HCT116 (cell line): ENCODE measurements around the gene PTPN1. TPM values are rescaled to one million over a fixed set of nuclear protein-coding genes. Genes with fewer than 3 reads are reported as not detected.

Experiments used
- ATAC-seq: fragments of 200-7000 bp; cut with Tn5 transposase; 2 replicates; pipeline ENCODE4 v1.9.1; 2020; ENCODE audit warnings: mild to moderate bottlenecking, moderate library complexity
- BruUV-seq: library from RNA; stranded (reverse); fragments of 400-500 nt; replicated peaks from 2 replicates; lab custom pipeline; 2021; lab: Mats Ljungman, UMichigan
- CTCF ChIA-PET: fragments of 300-600 bp; sonication (Branson Sonifier 250); formaldehyde crosslinking; loops from one replicate; lab custom pipeline; 2021; ENCODE audit warnings: antibody characterized with exemption; lab: Charles Lee
- POLR2A ChIA-PET: fragments of 300-600, 350-600 bp; sonication (Branson Sonifier 250); formaldehyde crosslinking; loops from one replicate; lab custom pipeline; 2021; ENCODE audit warnings: antibody characterized with exemption; lab: Charles Lee
- RAD21 ChIA-PET, 2 experiments: fragments of 300-600 bp; sonication (Branson Sonifier 250); formaldehyde crosslinking; loops; one replicate each; lab custom pipeline; 2023; ENCODE audit warnings: low total read pairs in 2 of 2; ENCODE audit not compliant: uncharacterized antibody in 2 of 2, unreplicated experiment in 2 of 2, low non-redundant PET in 1 of 2; lab: Charles Lee
- DNase-seq: peaks from one replicate; pipeline ENCODE4 v3.0.0-alpha.2; 2010; ENCODE audit warnings: low read depth, low spot score
- H2AFZ ChIP-seq: fragments of 200-600 bp; shearing (Covaris generic), sonication (generic); 2 replicates; pipeline ENCODE4 v1.6.1; 2017; ENCODE audit warnings: low read depth, mixed run types, mixed read lengths, antibody characterized with exemption, low read length; ENCODE audit not compliant: poor library complexity, severe bottlenecking
- H3K27ac ChIP-seq: 2 replicates; pipeline ENCODE4 v1.5.1; 2012; ENCODE audit warnings: low read depth, low read length
- H3K27me3 ChIP-seq: fragments of 200-600 bp; sonication (generic); 2 replicates; pipeline ENCODE4 v1.6.1; 2016; ENCODE audit warnings: mixed run types, low read length, mixed read lengths; ENCODE audit not compliant: insufficient read depth
- H3K36me3 ChIP-seq, 2 experiments: fragments of 200-500 bp in 1 of 2; fragments of 200-600 bp in 1 of 2; sonication (Bioruptor generic) in 1 of 2; sonication (generic) in 1 of 2; 2 replicates each; pipeline versions ENCODE4 v1.5.1 to v1.6.1; 2014 to 2016; ENCODE audit warnings: low read length in 2 of 2, inconsistent platforms in 1 of 2, mixed read lengths in 1 of 2, mixed run types in 1 of 2; ENCODE audit not compliant: insufficient read depth in 2 of 2, control insufficient read depth in 1 of 2
- H3K4me1 ChIP-seq, 2 experiments: fragments of 200-600 bp in 1 of 2; sonication (generic) in 1 of 2; 2 replicates each; pipeline versions ENCODE4 v1.5.1 to v1.6.1; 2012 to 2017; ENCODE audit warnings: low read length in 2 of 2, inconsistent platforms in 1 of 2, mild to moderate bottlenecking in 1 of 2, mixed read lengths in 1 of 2, mixed run types in 1 of 2, moderate library complexity in 1 of 2; ENCODE audit not compliant: insufficient read depth in 2 of 2, control insufficient read depth in 1 of 2
- H3K4me2 ChIP-seq: fragments of 200-600 bp; sonication (generic); 2 replicates; pipeline ENCODE4 v1.6.1; 2017; ENCODE audit warnings: mixed run types, low read length, mixed read lengths
- H3K4me3 ChIP-seq, 2 experiments: fragments of 200-600 bp in 1 of 2; sonication (generic) in 1 of 2; replicated peaks in 1 of 2; 2 replicates each; pipeline ENCODE4 v1.5.1; 2011 to 2016; ENCODE audit warnings: low read length in 2 of 2, control low read depth in 1 of 2, low read depth in 1 of 2, mild to moderate bottlenecking in 1 of 2, mixed read lengths in 1 of 2, mixed run types in 1 of 2
- H3K79me2 ChIP-seq: fragments of 200-600 bp; sonication (generic); 2 replicates; pipeline ENCODE4 v1.6.1; 2017; ENCODE audit warnings: mild to moderate bottlenecking, mixed run types, low read length, moderate library complexity, mixed read lengths; ENCODE audit not compliant: insufficient read depth
- H3K9ac ChIP-seq: fragments of 200-600 bp; sonication (generic); 2 replicates; pipeline ENCODE4 v1.6.1; 2016; ENCODE audit warnings: low read length, mixed read lengths
- H3K9me2 ChIP-seq: fragments of 200-600 bp; sonication (generic), shearing (Covaris generic); 2 replicates; pipeline ENCODE4 v1.6.1; 2017; ENCODE audit warnings: mixed run types, mild to moderate bottlenecking, moderate library complexity; ENCODE audit not compliant: insufficient read depth
- H3K9me3 ChIP-seq, 2 experiments: fragments of 200-500 bp in 1 of 2; fragments of 200-600 bp in 1 of 2; sonication (Bioruptor generic) in 1 of 2; sonication (generic) in 1 of 2; 2 replicates each; pipeline ENCODE4 v1.6.1; 2014 to 2017; ENCODE audit warnings: low read length in 2 of 2, mixed read lengths in 2 of 2, inconsistent platforms in 1 of 2, low read depth in 1 of 2, mild to moderate bottlenecking in 1 of 2, mixed run types in 1 of 2, moderate library complexity in 1 of 2; ENCODE audit not compliant: control insufficient read depth in 1 of 2, insufficient read depth in 1 of 2
- H4K20me1 ChIP-seq: fragments of 200-600 bp; sonication (generic), shearing (Covaris generic); 2 replicates; pipeline ENCODE4 v1.6.1; 2017; ENCODE audit warnings: mixed run types, mild to moderate bottlenecking, moderate library complexity; ENCODE audit not compliant: insufficient read depth
- ATF3 ChIP-seq: IDR thresholded peaks from 2 replicates; pipeline ENCODE4 v1.6.1; 2012
- CBX3 ChIP-seq: IDR thresholded peaks from 2 replicates; pipeline ENCODE4 v1.6.1; 2012; ENCODE audit warnings: low read depth
- CEBPB ChIP-seq: IDR thresholded peaks from 2 replicates; pipeline ENCODE4 v1.6.1; 2012; ENCODE audit warnings: low read depth
- CTCF ChIP-seq, 3 experiments: fragments of 200-600 bp in 1 of 3; sonication (generic) in 1 of 3; IDR thresholded peaks in 2 of 3; conservative IDR thresholded peaks in 1 of 3; 2 replicates each; pipeline ENCODE4 v1.5.1; 2012 to 2017; ENCODE audit warnings: low read depth in 2 of 3, low read length in 2 of 3, antibody characterized with exemption in 1 of 3, borderline replicate concordance in 1 of 3, control low read depth in 1 of 3, mild to moderate bottlenecking in 1 of 3, mixed read lengths in 1 of 3, mixed run types in 1 of 3, moderate library complexity in 1 of 3; ENCODE audit not compliant: insufficient read depth in 1 of 3
- EGR1 ChIP-seq: IDR thresholded peaks from 2 replicates; pipeline ENCODE4 v1.6.1; 2012; ENCODE audit warnings: low read depth
- ELF1 ChIP-seq: IDR thresholded peaks from 2 replicates; pipeline ENCODE4 v1.6.1; 2012; ENCODE audit warnings: low read depth, borderline replicate concordance
- EZH2 ChIP-seq: fragments of 200-600 bp; sonication (generic); IDR thresholded peaks from 2 replicates; pipeline ENCODE4 v1.6.1; 2017; ENCODE audit warnings: antibody characterized with exemption, mixed run types
- EZH2phosphoT487 ChIP-seq: fragments of 200-600 bp; IDR thresholded peaks from 2 replicates; pipeline ENCODE4 v1.6.1; 2018; ENCODE audit warnings: antibody characterized with exemption, borderline replicate concordance
- FOSL1 ChIP-seq: IDR thresholded peaks from 2 replicates; pipeline ENCODE4 v1.6.1; 2012; ENCODE audit warnings: low read depth
- MAX ChIP-seq: IDR thresholded peaks from 2 replicates; pipeline ENCODE4 v1.6.1; 2012
- POLR2AphosphoS5 ChIP-seq: IDR thresholded peaks from 2 replicates; pipeline ENCODE4 v1.6.1; 2011; ENCODE audit warnings: mild to moderate bottlenecking, low read depth, low read length, moderate library complexity
- TCF7L2 ChIP-seq: IDR thresholded peaks from 2 replicates; pipeline ENCODE4 v1.7.0; 2011; ENCODE audit warnings: borderline replicate concordance, inconsistent platforms; ENCODE audit not compliant: insufficient read depth, insufficient read length; ENCODE audit errors: extremely low read depth
- YY1 ChIP-seq: IDR thresholded peaks from 2 replicates; pipeline ENCODE4 v1.6.1; 2011; ENCODE audit warnings: low read length, low read depth, moderate library complexity, mild to moderate bottlenecking; ENCODE audit not compliant: insufficient replicate concordance; ENCODE audit errors: extremely low read depth
- intact Hi-C: fragments of 100-400 bp; cut with micrococcal nuclease; formaldehyde crosslinking; loops from 2 replicates; pipeline ENCODE4 v1.10.0; 2022
- total RNA-seq: library from RNA; stranded (reverse); gene quantifications from one replicate; pipeline ENCODE4 v1.2.1, GENCODE V29; 2021; ENCODE audit not compliant: unreplicated experiment

Gene PTPN1
- total RNA-seq, 1 experiment from 2014 or later = 47.5 TPM

- no peak for TF ChIP-seq CTCF (IDR thresholded peaks at IDR 0.05 in 2 of 3, conservative IDR thresholded peaks at IDR 0.05 in 1 of 3; ENCODE audit: borderline replicate concordance in 1 of 3, insufficient read depth in 1 of 3, low read depth in 2 of 3, low read length in 2 of 3)
These were observed 122.1 kb downstream of the PTPN1 start (continued) for GRCh38 chr20:50632236-50632635.

- no TSS peak for BruUV-seq
- H3K4me2 ChIP-seq = no peak overlapping the region
- POLR2A ChIA-PET = no interaction called here
- ATAC-seq = no peak
- H3K4me3 ChIP-seq = no peak overlapping the region
- H3K27me3 ChIP-seq = no peaks in the 10 kb centered on the region
- no peaks in the 10 kb centered on the region for H3K79me2 ChIP-seq
- peaks cover 9 to 24% of the 10 kb centered on the region in 2 experiments for H3K4me1 ChIP-seq
- DNase-seq = no peak
- H4K20me1 ChIP-seq = no peaks in the 10 kb centered on the region
- no peak overlapping the region for H3K9ac ChIP-seq
- no peak overlapping the region for H2AFZ ChIP-seq
- no peaks in the 10 kb centered on the region for H3K36me3 ChIP-seq
- no peaks in the 10 kb centered on the region for H3K9me3 ChIP-seq
- TF ChIP-seq MAX = no peak
- no peak for TF ChIP-seq CEBPB
- TF ChIP-seq ATF3 = no peak
- no peak for TF ChIP-seq FOSL1
- no peak for TF ChIP-seq TCF7L2
- TF ChIP-seq EGR1 = no peak
- TF ChIP-seq ELF1 = no peak
- no peak for TF ChIP-seq YY1
- TF ChIP-seq EZH2phosphoT487 = no peak
- TF ChIP-seq EZH2 = no peak
- no peak for TF ChIP-seq CBX3
- no peak for TF ChIP-seq POLR2AphosphoS5
- TF ChIP-seq, all 23 proteins: peak for 0
- no peak overlapping the region for H3K27ac ChIP-seq
- ChIA-PET RAD21 (no interaction called here), CTCF (interaction anchor here (0.6 to 1.8 kb wide), 5 partner anchors 31 to 1500 kb away, joined by 3 to 5 read pairs (median 3); no protein-coding TSS in a partner anchor)
- H3K9me2 ChIP-seq = no peaks in the 10 kb centered on the region
- intact Hi-C loops = no loop called here
These were observed 122.5 kb downstream of the PTPN1 start for GRCh38 chr20:50632701-50633100.
